ENCODE data around the gene SERPINA3. TPM values are rescaled to one million over a fixed set of nuclear protein-coding genes. Genes with fewer than 3 reads are reported as not detected.

The SERPINA3 gene
- total RNA-seq, 1 donor: 5.1 TPM

- TF ChIP-seq, protein P1, sequence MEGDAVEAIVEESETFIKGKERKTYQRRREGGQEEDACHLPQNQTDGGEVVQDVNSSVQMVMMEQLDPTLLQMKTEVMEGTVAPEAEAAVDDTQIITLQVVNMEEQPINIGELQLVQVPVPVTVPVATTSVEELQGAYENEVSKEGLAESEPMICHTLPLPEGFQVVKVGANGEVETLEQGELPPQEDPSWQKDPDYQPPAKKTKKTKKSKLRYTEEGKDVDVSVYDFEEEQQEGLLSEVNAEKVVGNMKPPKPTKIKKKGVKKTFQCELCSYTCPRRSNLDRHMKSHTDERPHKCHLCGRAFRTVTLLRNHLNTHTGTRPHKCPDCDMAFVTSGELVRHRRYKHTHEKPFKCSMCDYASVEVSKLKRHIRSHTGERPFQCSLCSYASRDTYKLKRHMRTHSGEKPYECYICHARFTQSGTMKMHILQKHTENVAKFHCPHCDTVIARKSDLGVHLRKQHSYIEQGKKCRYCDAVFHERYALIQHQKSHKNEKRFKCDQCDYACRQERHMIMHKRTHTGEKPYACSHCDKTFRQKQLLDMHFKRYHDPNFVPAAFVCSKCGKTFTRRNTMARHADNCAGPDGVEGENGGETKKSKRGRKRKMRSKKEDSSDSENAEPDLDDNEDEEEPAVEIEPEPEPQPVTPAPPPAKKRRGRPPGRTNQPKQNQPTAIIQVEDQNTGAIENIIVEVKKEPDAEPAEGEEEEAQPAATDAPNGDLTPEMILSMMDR (IDR thresholded peaks at IDR 0.05; ENCODE audit: extremely low read depth, low read depth, low read length): no peak
- Histone ChIP-seq H3K36me3 (ENCODE audit: insufficient read depth, low read length) (no peaks in the 10 kb centered on the region), H3K9me3 (ENCODE audit: low read depth, low read length) (no peaks in the 10 kb centered on the region), H2AFZ (ENCODE audit: low read length) (no peak overlapping the region), H3K4me1 (ENCODE audit: insufficient read depth, low read length) (peaks cover 13% of the 10 kb centered on the region), H3K4me2 (ENCODE audit: insufficient read depth, low read length) (no peak overlapping the region), H3K27me3 (ENCODE audit: insufficient read depth, low read length) (no peaks in the 10 kb centered on the region), H3K79me2 (ENCODE audit: insufficient read depth, low read length) (no peaks in the 10 kb centered on the region), H3K4me3 (ENCODE audit: insufficient read depth, low read length) (no peak overlapping the region), H3K27ac (ENCODE audit: low read depth, low read length) (no peak overlapping the region), H4K20me1 (ENCODE audit: insufficient read depth, low read length) (no peaks in the 10 kb centered on the region)
- DNase-seq (ENCODE audit: insufficient read length, low spot score, missing footprints): no peak
These were observed 43.0 kb downstream of the SERPINA3 start for GRCh38 chr14:94655169-94655710.

DNA sequence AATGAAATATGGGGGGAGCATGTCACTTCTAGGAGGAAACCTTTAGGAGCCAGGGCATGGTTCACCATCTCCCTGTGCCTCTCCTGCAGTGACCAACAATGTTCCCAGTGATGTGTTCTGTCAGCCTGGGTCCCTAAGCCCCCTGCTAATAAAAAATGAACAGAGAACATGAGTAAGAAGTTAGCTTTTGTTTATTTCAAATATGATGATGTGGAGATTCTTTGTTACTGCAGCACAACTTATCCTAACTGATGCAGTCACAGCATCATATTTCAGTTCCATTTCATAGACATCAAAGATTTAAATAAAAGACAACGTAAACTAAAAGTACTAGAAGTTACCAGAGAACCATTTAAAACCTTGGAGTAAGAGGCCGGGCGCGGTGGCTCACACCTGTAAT is 43.9 kb downstream of the SERPINA3 start:
- TF ChIP-seq, protein P1 (IDR thresholded peaks at IDR 0.05; ENCODE audit: extremely low read depth, low read depth, low read length): no peak
- Histone ChIP-seq H3K27ac (ENCODE audit: low read depth, low read length) (no peak overlapping the region), H4K20me1 (ENCODE audit: insufficient read depth, low read length) (no peaks in the 10 kb centered on the region), H3K27me3 (ENCODE audit: insufficient read depth, low read length) (no peaks in the 10 kb centered on the region), H3K36me3 (ENCODE audit: insufficient read depth, low read length) (no peaks in the 10 kb centered on the region), H3K4me2 (ENCODE audit: insufficient read depth, low read length) (no peak overlapping the region), H3K4me1 (ENCODE audit: insufficient read depth, low read length) (peaks cover 19% of the 10 kb centered on the region), H3K9me3 (ENCODE audit: low read depth, low read length) (no peaks in the 10 kb centered on the region), H3K79me2 (ENCODE audit: insufficient read depth, low read length) (no peaks in the 10 kb centered on the region), H2AFZ (ENCODE audit: low read length) (no peak overlapping the region), H3K4me3 (ENCODE audit: insufficient read depth, low read length) (no peak overlapping the region)
- no peak for DNase-seq (ENCODE audit: insufficient read length, low spot score, missing footprints)

DNA sequence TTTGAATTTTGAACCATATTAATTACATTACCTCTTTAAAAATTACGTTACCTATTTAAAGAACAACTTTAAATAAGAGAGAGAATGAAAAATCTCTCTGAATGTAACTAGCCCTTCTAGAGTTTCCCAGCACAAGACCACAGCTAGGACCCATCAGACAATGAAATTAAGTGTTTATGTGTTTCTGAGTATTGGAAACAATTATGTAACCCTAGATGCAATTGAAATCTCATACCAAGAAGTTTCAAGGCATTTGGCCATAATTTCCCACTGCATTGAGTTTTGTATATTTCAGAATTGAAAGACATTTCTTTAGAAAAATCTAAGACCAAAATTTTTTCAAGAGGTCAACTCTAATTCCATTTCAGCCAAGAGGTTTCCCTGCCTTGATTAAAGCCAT is 47.1 kb downstream of the SERPINA3 start:
- H3K27ac ChIP-seq (ENCODE audit: low read depth, low read length): peak overlapping the region; percentile 68
- H4K20me1 ChIP-seq (ENCODE audit: insufficient read depth, low read length): no peaks in the 10 kb centered on the region
- H3K4me1 ChIP-seq (ENCODE audit: insufficient read depth, low read length): peaks cover 30% of the 10 kb centered on the region
- no peak overlapping the region for H2AFZ ChIP-seq (ENCODE audit: low read length)
- H3K36me3 ChIP-seq (ENCODE audit: insufficient read depth, low read length): no peaks in the 10 kb centered on the region
- no peaks in the 10 kb centered on the region for H3K9me3 ChIP-seq (ENCODE audit: low read depth, low read length)
- H3K79me2 ChIP-seq (ENCODE audit: insufficient read depth, low read length): no peaks in the 10 kb centered on the region
- no peak overlapping the region for H3K4me3 ChIP-seq (ENCODE audit: insufficient read depth, low read length)
- no peak overlapping the region for H3K4me2 ChIP-seq (ENCODE audit: insufficient read depth, low read length)
- DNase-seq (ENCODE audit: insufficient read length, low spot score, missing footprints): no peak
- no peaks in the 10 kb centered on the region for H3K27me3 ChIP-seq (ENCODE audit: insufficient read depth, low read length)
- TF ChIP-seq, protein P1 (IDR thresholded peaks at IDR 0.05; ENCODE audit: extremely low read depth, low read depth, low read length): no peak

- H3K4me1 ChIP-seq (ENCODE audit: insufficient read depth, low read length): peaks cover 34% of the 10 kb centered on the region
- H2AFZ ChIP-seq (ENCODE audit: low read length): peak overlapping the region; percentile 72
- H3K4me2 ChIP-seq (ENCODE audit: insufficient read depth, low read length): peak overlapping the region; percentile 28
- no peaks in the 10 kb centered on the region for H3K9me3 ChIP-seq (ENCODE audit: low read depth, low read length)
- no peaks in the 10 kb centered on the region for H3K27me3 ChIP-seq (ENCODE audit: insufficient read depth, low read length)
- DNase-seq (ENCODE audit: insufficient read length, low spot score, missing footprints): no peak
- no peaks in the 10 kb centered on the region for H4K20me1 ChIP-seq (ENCODE audit: insufficient read depth, low read length)
- no peak overlapping the region for H3K4me3 ChIP-seq (ENCODE audit: insufficient read depth, low read length)
- no peaks in the 10 kb centered on the region for H3K79me2 ChIP-seq (ENCODE audit: insufficient read depth, low read length)
- no peaks in the 10 kb centered on the region for H3K36me3 ChIP-seq (ENCODE audit: insufficient read depth, low read length)
- peak overlapping the region; percentile 68 for H3K27ac ChIP-seq (ENCODE audit: low read depth, low read length)
- TF ChIP-seq, protein P1 (IDR thresholded peaks at IDR 0.05; ENCODE audit: extremely low read depth, low read depth, low read length): no peak
These were observed 47.7 kb downstream of the SERPINA3 start for GRCh38 chr14:94659901-94660300.
